Endothelial cell of umbilical vein (primary cell): ENCODE measurements around the gene CTTNBP2NL. TPM values are rescaled to one million over a fixed set of nuclear protein-coding genes. Genes with fewer than 3 reads are reported as not detected.

Experiments used
- BruUV-seq: library from RNA; stranded (reverse); fragments of 400-500 nt; replicated peaks from 2 replicates; lab custom pipeline; 2021; lab: Mats Ljungman, UMichigan
- CTCF ChIA-PET: fragments of 300-600, 350-600 bp; sonication (Branson Sonifier 250); formaldehyde crosslinking; loops from one replicate; lab custom pipeline; 2021; ENCODE audit warnings: antibody characterized with exemption, inconsistent platforms; lab: Charles Lee
- POLR2A ChIA-PET: fragments of 300-600, 350-600 bp; sonication (Branson Sonifier 250); formaldehyde crosslinking; loops from one replicate; lab custom pipeline; 2021; ENCODE audit warnings: antibody characterized with exemption, inconsistent platforms; lab: Charles Lee
- DNase-seq: peaks from one replicate; pipeline ENCODE4 v3.0.0-alpha.2; 2011; ENCODE audit warnings: low read depth, low spot score
- FAIRE-seq: peaks from 2 replicates; lab custom pipeline; 2011; peaks lifted over from hg19 to GRCh38; lab: Jason Lieb, UNC
- H2AFZ ChIP-seq: 2 replicates; pipeline ENCODE4 v1.6.0; 2012; ENCODE audit warnings: low read depth, low read length, control low read depth, inconsistent platforms
- H3K27ac ChIP-seq: 2 replicates; pipeline ENCODE4 v1.5.1; 2011; ENCODE audit warnings: low read depth, mild to moderate bottlenecking, control low read depth, low read length, moderate library complexity; ENCODE audit not compliant: insufficient read depth
- H3K27me3 ChIP-seq, 2 experiments: 2 replicates each; pipeline versions ENCODE4 v1.6.0 to v1.6.1; 2011; ENCODE audit warnings: low read length in 2 of 2, mixed read lengths in 1 of 2; ENCODE audit not compliant: control insufficient read depth in 2 of 2, insufficient read depth in 2 of 2
- H3K36me3 ChIP-seq, 2 experiments: 2 replicates in 1 of 2; 3 replicates in 1 of 2; pipeline ENCODE4 v1.5.1; 2011; ENCODE audit warnings: low read length in 2 of 2, mild to moderate bottlenecking in 1 of 2, moderate library complexity in 1 of 2; ENCODE audit not compliant: control insufficient read depth in 2 of 2, insufficient read depth in 2 of 2; ENCODE audit errors: extremely low read depth in 1 of 2
- H3K4me1 ChIP-seq: 3 replicates; pipeline ENCODE4 v1.5.1; 2011; ENCODE audit warnings: mild to moderate bottlenecking, low read length; ENCODE audit not compliant: control insufficient read depth, insufficient read depth; ENCODE audit errors: extremely low read depth
- H3K4me2 ChIP-seq: 2 replicates; pipeline ENCODE4 v1.6.1; 2011; ENCODE audit warnings: low read length, control low read depth, mixed read lengths; ENCODE audit not compliant: insufficient read depth
- H3K4me3 ChIP-seq, 3 experiments: fragments of 200-600 bp in 1 of 3; sonication (generic), shearing (Covaris generic) in 1 of 3; replicated peaks in 1 of 3; 2 replicates each; pipeline ENCODE4 v1.5.1; 2011 to 2016; ENCODE audit warnings: control low read depth in 3 of 3, low read length in 3 of 3, mild to moderate bottlenecking in 2 of 3, inconsistent platforms in 1 of 3, low read depth in 1 of 3, moderate library complexity in 1 of 3; ENCODE audit not compliant: insufficient read depth in 1 of 3
- H3K79me2 ChIP-seq: 2 replicates; pipeline ENCODE4 v1.6.0; 2012; ENCODE audit warnings: low read length, inconsistent platforms; ENCODE audit not compliant: control insufficient read depth, insufficient read depth
- H3K9ac ChIP-seq: replicated peaks from 2 replicates; pipeline ENCODE3; 2011; ENCODE audit warnings: low read length, control low read depth; ENCODE audit not compliant: insufficient read depth; ENCODE audit errors: extremely low read depth
- H3K9me1 ChIP-seq: replicated peaks from 3 replicates; pipeline ENCODE4 v1.6.0; 2011; ENCODE audit warnings: mild to moderate bottlenecking, low read length; ENCODE audit not compliant: control insufficient read depth, insufficient read depth; ENCODE audit errors: extremely low read depth
- H3K9me3 ChIP-seq: replicated peaks from 2 replicates; pipeline ENCODE4 v1.5.1; 2012; ENCODE audit warnings: low read length, inconsistent platforms; ENCODE audit not compliant: control insufficient read depth, insufficient read depth
- H4K20me1 ChIP-seq: replicated peaks from 2 replicates; pipeline ENCODE3; 2011; ENCODE audit warnings: mild to moderate bottlenecking, low read length; ENCODE audit not compliant: control insufficient read depth, insufficient read depth; ENCODE audit errors: extremely low read depth
- CTCF ChIP-seq, 2 donors: IDR thresholded peaks; 1 replicate in 1 of 2; 2 replicates in 1 of 2; pipeline ENCODE4 v1.5.1; 2011; ENCODE audit warnings: low read length in 2 of 2, mild to moderate bottlenecking in 2 of 2, moderate library complexity in 2 of 2, control low read depth in 1 of 2, inconsistent platforms in 1 of 2, low read depth in 1 of 2; ENCODE audit not compliant: insufficient read depth in 1 of 2; ENCODE audit errors: extremely low read depth in 1 of 2
- EZH2 ChIP-seq: IDR thresholded peaks from 2 replicates; pipeline ENCODE4 v1.6.1; 2012; ENCODE audit warnings: borderline replicate concordance, low read depth, mild to moderate bottlenecking, moderate library complexity, low read length, inconsistent platforms; ENCODE audit not compliant: severe bottlenecking
- FOS ChIP-seq: IDR thresholded peaks from 2 replicates; pipeline ENCODE4 v1.6.1; 2011; ENCODE audit warnings: mild to moderate bottlenecking, low read length, moderate library complexity, borderline replicate concordance; ENCODE audit not compliant: insufficient read depth
- GATA2 ChIP-seq: IDR thresholded peaks from 2 replicates; pipeline ENCODE4 v1.7.0; 2011; ENCODE audit warnings: low read depth, mild to moderate bottlenecking, moderate library complexity, mixed read lengths, low read length; ENCODE audit not compliant: insufficient read length, insufficient read depth
- JUN ChIP-seq: IDR thresholded peaks from 2 replicates; pipeline ENCODE4 v1.6.1; 2011; ENCODE audit warnings: borderline replicate concordance, low read depth; ENCODE audit not compliant: insufficient read length, insufficient read depth
- MAX ChIP-seq: IDR thresholded peaks from 2 replicates; pipeline ENCODE4 v1.6.1; 2011; ENCODE audit not compliant: insufficient read depth, insufficient read length
- MYC ChIP-seq: IDR thresholded peaks from one replicate; pipeline ENCODE4 v1.6.1; 2011; ENCODE audit warnings: mild to moderate bottlenecking, low read depth, low read length
- POLR2A ChIP-seq: IDR thresholded peaks from 2 replicates; pipeline ENCODE4 v1.6.1; 2012; ENCODE audit warnings: low read depth, mild to moderate bottlenecking, control low read depth, low read length
- POLR2AphosphoS5 ChIP-seq: IDR thresholded peaks from 2 replicates; pipeline ENCODE4 v1.6.1; 2012; ENCODE audit warnings: low read depth, mild to moderate bottlenecking, control low read depth, low read length, moderate library complexity; ENCODE audit not compliant: insufficient read depth
- dilution Hi-C: fragments of 300-500 bp; cut with MboI; formaldehyde crosslinking; loops from one replicate; pipeline ENCODE4 v1.15.0; 2019; ENCODE audit warnings: low sequenced_read_pairs; ENCODE audit not compliant: extremely low pct_ligation_motif_present
- intact Hi-C: fragments of 100-400 bp; cut with micrococcal nuclease; formaldehyde crosslinking; loops from one replicate; pipeline ENCODE4 v1.10.0; 2022
- polyA plus RNA-seq, 4 experiments: library from polyadenylated mRNA; depleted of rRNA in 3 of 4; stranded (reverse) in 3 of 4; unstranded in 1 of 4; fragments of >200 nt; gene quantifications; 2 replicates each; pipeline versions ENCODE4 v1.2.1 to v1.2.3, GENCODE V29; 2011 to 2012; ENCODE audit warnings: missing spikeins in 1 of 4
- total RNA-seq: library from RNA; stranded (reverse); gene quantifications from 2 replicates; pipeline ENCODE4 v1.2.3, GENCODE V29; 2021

Gene CTTNBP2NL
- total and polyA plus RNA-seq, 2 donors (not counting 3 experiments of a cell fraction or from before 2014, with no cell fraction given) = 21.5 to 94.4 TPM

GRCh38 chr1:112506306-112506705 lies 110.3 kb downstream of the CTTNBP2NL start:
- H3K9ac ChIP-seq = no peak overlapping the region
- no TSS peak for BruUV-seq
- H4K20me1 ChIP-seq = no peaks in the 10 kb centered on the region
- no peak for DNase-seq
- intact Hi-C loops = no loop called here
- ChIA-PET POLR2A (no interaction called here), CTCF (interaction anchor here (1.3 kb wide), 1 partner anchor 106 kb away, joined by 3 read pairs; no protein-coding TSS in a partner anchor)
- peaks cover 9% of the 10 kb centered on the region in 2 experiments for H3K27me3 ChIP-seq
- no peaks in the 10 kb centered on the region for H3K79me2 ChIP-seq
- TF ChIP-seq CTCF (IDR thresholded peaks at IDR 0.05; ENCODE audit: extremely low read depth in 1 of 2, insufficient read depth in 1 of 2, low read depth in 1 of 2, low read length in 2 of 2) = no peak
- TF ChIP-seq MYC = no peak
- TF ChIP-seq GATA2 = no peak
- TF ChIP-seq JUN = no peak
- no peak for TF ChIP-seq EZH2
- no peak for TF ChIP-seq MAX
- TF ChIP-seq FOS = no peak
- no peak for TF ChIP-seq POLR2A
- no peak for TF ChIP-seq POLR2AphosphoS5
- H3K36me3 ChIP-seq = no peaks in the 10 kb centered on the region
- H3K9me3 ChIP-seq = no peaks in the 10 kb centered on the region
- H3K9me1 ChIP-seq = no peaks in the 10 kb centered on the region
- dilution Hi-C loops = no loop called here
- no peak for FAIRE-seq
- H3K4me2 ChIP-seq = no peak overlapping the region
- H3K4me1 ChIP-seq = peaks cover 11% of the 10 kb centered on the region
- H3K4me3 ChIP-seq = no peak overlapping the region
- no peak overlapping the region for H2AFZ ChIP-seq
- no peak overlapping the region for H3K27ac ChIP-seq
